ENCODE results near the gene ARHGAP22.

The ARHGAP22 gene

DNA sequence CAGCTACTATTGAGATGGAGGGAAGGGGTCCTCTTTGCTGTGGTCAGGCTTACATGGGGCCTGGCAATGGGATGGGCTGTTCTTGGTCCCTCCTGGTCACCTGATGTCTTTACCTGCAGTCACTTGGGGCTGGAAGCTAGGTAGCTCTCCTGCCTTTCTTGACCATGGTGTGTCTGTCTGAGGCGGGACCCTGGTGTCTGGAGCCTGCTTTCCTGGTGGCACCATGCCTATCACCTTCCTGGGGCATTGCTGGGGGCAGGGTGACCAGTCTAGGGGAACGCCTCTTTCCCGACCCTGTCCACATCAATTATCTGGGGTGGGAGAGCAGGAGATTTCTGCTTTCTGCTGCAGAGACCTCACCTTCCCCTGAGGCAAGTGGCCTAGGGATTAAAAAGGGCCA is 55.6 kb downstream of the ARHGAP22 start:
- DNase-seq: no peak

DNA sequence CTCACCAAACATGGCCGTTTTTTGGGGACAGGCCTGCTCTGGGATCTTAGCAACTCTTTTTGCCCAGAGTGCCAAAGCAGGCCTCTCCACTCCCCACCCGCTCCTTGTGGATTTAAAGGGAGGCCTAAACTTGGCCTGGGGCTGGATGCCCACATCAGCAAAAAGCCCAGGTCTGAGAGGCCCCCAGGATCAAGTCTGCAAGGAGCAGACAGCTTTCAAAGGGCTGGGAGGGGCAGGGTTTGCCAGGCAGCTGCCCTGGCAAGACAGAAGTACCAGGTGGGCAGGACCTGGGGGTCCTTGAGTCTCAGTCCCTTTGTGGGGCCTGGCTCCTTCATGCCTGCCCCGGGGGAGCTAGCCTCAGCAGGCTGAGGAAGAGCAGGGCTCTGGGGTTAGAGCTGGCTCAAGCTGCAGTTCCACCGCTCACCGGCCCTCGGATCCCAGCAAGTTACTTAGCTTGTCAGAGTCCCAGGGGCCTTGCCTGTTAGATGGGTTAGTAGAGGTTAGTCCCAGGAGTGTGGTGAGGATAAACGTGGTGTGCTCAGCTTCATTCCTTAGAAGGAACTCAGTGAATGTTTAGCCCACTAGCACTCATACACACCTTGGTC is 56.2 kb downstream of the ARHGAP22 start:
- DNase-seq: no peak

DNA sequence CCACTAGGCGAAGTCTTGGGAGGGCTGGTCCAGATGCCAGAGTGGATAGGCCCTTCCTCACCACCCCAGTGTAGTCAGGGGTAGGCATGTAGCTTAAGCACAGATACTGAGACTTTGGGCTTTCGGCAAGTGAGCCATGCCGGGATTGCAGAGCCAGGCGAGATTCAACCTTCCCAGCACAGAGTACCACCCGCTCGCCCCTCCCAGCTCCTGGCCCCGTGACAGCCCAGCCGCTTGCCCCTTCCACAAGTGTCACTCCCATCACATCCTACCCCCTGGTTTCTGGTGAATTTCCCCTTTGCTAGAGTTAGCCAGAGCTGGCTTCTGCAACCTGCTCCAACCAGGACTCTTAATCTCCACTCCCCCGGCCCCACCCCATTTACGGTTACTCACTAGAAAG is 56.9 kb downstream of the ARHGAP22 start:
- no peak for DNase-seq

DNA sequence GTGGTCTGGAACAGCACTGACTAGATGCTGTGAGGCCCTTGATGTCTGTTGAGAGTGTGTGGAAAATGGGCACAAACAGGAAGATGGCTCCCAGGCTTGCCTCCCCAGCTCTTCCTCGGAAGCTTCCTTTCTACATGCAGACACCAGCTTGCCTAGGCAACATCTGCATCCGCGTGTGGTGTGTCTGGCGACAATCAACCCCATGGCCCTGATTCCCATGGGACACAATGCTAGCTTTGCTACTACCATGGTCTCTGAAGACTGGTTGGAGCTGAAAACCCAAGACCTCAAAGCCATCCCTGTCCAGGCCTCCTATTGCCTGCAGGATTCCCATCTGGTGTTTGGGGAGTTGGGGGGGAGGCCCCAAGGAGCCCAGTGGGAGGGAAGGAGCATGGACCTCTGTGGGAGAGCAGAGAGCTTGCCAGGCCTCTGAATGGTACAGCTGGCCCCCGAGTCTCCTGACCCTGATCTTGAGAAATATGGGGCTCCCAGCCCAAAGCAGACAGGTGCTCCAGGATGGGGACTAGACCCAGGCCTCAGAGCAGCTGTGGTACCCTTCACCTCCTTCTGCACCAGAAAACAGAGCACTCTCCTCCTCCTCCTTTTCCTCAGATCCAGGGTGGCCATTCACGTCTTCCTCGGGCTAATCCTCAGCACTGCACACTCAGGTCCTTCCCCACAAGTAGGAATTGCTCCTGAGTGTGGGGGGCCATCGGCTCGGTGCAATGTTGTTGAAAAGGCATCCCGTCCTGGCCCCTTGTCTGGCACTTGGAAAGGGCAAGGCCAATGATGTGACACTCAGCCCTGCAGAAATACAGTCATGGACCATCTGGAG is 57.6 kb downstream of the ARHGAP22 start:
- DNase-seq: no peak

DNA sequence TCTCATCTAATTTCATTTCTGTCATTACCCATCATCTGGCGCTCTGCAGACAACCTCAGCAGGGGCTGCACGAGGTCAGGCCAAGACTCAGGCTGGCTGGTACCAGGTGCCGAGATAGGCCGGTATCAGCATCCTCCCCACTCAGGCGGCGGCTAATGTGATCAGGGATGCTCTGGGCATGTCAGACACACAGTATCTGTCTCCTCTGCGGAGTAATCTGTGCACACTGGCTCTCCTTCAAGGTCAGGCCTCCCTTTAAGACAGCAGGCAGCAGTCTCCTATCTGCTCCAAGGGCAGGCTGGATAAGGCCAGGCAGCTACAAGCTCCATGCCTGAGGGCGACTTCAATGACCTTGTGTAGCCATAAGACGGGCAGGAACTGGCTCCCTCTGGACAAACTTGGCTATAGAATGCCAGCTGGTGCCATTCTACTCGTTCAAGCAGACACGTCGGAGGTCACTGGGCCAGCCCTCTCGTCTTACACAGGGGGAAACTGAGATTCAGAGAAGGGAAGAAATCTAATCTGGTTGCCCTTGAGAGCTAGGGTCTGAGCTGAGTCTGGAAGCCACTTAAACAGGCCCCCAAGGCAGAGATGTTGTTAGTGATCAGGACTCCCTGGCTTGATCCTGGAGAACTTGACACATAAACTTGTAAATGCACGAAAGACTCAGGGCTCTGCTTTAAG is 59.3 kb downstream of the ARHGAP22 start:
- DNase-seq: no peak

DNA sequence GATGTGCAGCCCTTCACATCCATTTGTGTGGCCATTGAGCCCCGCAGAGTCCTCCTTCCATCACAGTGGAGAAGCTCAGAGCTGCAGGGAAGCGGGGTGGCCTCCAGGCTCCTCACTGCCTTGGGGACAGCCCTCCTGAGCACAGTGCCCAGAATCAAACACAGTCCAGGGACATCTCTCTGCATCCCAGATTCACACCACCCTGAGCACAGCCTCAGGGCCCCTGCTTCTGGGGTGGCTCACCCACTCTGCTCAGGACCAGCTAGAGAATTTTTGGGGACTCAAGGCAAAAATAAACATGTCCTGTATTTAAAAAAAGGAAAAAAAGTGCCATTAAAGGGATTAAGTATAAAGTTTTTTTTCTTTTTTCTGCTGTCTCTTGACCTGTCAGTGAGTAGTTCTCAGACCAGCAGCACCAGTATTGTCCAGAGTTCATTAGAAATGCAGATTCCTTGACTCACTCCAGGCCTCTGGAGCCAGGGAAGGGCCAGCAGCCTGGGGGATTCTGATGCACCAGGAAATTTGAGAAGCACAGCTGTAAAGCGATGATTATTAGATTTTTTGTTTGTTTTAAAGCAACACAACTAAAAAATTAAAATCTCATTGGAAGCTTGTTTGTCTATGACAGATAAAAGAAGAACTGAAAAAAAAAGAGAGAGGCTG is 61.6 kb downstream of the ARHGAP22 start:
- DNase-seq: no peak

DNA sequence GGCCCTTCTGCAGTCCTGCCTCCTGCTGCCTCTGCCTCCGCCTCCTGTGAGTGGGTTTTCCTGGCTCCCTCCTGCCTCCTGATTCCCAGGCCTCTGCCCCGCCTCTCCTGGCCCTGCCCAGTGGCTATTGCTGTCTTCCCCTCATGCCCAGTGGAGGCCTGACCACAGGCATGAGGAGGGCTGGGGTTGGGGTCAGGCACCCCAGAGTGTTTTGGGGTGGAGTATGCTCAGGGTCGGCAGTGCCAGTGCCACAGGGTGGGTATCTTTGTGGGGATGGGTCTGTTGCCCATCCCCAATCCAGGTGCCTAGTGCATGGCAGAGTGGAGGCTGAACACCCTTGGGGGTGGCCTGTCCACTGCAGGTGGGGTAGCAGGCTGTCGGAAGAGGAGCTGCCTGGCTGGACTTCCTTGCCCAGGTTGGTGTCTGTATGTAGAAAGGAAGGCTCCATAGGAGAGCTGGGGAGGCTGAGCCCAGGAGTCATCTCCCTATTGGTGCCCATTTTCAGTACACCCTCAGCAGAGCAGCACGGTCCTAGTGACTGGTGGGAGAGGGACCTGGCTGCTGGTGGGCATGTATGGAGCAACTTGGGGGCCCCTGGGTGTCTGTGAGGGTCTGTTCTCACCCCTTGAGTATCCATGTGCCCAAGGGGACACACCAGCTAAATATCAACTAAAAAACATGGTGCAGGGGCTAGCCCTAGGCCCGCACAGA is 62.2 kb downstream of the ARHGAP22 start:
- no peak for DNase-seq

DNA sequence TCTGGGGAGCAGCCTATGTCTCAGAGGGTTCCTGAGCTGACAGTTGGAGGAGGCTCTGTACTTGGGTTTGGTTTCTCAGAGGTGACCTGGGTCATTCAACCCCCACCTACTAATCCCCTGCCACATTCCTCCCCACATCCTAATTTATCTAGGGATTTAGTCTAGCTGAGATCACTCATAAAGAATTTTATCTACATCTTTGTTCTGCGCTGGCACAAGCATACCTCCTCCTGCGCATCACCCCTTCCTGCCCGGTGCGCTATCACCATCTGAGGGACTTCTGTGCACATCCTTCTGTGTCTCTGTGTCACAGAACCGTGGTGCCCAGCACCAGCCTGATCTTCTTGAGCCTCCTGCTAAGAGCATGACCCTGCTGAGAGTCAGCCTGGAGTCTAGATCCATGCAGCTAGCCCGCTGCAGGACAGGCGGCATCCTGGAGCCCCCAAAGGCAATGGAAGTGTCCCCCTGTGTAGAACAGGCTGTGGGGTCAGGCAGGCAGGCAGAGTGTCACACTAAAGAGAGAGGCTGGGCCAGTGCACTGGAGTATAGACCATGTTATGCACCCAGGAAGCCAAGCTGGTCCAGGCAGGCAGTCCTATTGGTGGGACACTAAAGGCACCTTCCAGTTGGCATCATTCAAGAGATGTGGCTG is 63.6 kb downstream of the ARHGAP22 start:
- DNase-seq: no peak

DNA sequence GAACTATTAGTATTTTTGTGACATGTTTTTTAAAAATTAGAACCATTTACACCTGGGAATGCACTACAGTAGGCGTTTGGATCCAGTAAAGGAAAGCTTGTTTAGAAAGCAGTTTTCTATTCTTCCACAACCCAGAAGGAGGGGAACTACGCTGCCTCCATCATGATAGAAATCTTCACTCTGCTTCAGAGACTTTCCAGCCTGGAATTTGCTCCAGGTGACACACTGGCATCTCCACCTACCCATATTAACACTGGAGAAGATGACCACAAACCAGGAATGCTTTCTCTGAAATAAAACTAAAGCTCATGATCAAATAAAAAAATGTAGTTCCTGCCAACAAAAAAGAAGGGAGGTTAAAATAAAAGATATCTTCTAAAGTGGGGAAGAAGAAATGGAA is 66.3 kb downstream of the ARHGAP22 start:
- no peak for DNase-seq

DNA sequence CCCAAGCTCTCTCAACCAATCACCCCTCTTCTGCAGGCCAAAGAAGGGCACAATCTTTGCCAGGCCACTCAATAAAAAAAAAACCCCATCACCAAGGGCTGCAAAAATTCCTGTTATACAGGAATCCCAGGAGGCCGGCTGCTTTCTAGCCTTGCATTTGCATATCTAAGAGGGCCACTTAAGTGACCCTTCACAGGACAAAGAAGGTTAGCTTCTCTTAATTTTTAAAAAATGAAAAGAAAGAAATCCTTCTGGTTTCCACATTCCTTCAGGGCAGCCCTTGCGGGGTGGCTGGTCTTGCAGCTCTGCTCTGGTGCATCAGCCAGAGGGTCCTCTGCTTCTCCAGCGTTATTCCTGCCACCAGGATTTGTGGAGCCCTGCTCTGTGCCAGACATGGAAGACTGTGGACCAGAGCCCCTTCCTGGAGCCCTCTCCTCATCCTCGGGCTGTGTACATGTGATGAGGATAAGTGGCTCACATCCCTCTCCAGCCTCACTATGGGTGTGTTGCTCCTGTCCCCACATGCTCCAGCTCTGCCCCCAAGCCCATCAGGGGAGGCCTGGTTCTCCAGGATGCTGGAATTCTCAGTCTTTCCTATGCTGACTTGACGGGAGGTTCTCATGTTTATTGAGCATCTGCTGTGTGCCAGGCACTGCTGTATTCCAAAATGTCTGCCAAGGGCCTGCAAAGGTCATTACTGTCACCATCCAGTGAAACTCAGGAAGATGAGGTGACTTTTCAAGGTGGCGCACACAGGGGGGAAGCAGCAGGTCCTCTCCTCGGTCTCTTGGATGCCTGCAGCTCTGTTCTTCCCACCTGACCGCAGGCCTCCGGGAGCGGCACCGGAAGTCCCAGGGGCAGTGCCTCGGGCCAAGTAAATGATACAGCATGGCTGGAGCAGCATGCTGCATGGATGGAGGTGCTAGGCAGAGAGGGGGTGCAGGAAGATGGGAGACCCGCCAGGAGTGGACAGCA is 67.7 kb downstream of the ARHGAP22 start:
- no peak for DNase-seq

DNA sequence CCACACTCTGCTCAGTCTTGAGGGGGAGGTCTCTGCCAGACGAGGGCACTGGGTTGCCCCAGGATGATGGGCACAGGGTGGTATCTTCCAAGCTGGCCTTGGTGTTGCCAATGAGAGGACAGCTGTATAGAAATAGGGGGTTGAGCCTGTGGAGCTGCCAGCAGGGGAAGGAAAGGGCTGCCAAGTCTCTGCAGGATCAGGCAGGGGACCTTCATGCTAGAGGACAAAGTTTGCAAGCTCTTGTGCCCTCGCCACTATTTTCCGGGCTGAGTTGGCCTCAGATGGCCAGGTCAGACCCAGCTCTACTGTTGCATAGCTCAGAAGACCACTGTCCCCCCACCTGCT is 68.7 kb downstream of the ARHGAP22 start:
- no peak for DNase-seq

DNA sequence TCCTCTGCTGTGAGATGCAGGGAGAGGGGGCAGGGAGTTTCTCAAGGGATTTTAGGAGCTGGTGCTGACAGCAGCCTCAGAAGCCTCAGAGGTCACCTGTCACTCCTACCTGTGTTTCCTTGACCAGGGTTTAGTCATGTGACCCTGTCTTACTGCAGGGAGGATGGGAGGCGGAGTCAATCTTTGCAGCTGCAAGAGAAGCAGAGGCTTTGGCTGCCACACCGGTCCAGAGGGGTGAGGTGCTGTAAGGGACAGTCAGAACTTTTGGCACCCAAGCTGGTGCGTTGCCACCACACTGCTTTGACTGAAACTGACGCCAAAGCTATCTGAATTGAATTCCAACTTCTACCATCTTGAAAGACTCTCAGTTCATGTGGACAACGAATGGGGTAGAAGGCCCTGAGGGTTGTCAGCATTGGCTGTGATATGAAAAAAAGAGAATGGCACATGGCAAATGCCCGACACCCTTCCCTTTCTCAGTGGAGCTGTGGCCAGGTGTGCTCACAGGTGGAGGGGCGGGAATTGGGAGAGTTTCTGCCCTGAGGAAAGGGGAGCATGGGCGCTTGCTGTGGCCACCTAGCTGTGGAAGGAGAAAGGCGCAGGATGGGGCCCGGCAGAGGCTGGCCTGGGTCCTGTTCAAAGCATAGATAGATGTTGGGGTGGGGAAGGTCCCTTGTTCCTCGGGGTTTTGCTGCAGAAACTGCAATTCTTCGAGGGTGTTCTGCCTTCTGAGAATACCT is 69.3 kb downstream of the ARHGAP22 start:
- DNase-seq: no peak

DNA sequence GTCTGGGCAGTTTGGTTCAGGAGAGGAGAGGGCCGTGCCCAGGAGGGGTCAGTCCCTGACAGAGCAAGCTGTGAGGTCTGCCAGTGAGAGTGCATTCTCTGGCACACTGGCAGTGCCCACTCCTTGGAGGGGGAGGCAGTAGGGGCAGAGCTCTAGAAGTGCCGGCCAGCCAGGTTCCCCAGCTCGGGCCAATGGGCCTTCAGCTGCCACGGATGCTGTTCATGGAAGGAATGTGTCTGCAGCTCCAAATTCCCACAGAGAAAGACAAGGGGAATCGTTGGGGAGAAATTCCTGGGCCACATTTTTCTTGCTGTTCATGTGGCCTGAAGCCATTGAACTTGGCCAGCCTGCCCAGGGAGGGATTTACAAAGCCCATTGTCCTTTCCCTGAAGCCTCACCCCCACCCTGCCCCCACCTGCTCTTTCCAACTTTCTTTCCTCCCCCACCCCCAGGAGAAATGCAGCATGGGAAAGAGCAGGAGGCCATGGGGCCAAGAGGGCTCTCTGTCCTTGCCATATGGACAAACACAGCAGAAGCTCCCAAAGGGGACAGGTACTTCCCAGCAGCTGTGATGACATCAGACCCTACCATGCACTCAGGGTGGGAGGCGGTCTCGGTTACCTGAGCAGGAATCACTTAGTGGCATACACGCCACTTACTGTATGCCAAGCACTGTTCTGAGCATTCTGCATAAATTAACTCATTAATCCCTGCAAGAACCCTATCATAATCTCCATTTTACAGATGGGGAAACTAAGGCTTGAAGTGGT is 70.7 kb downstream of the ARHGAP22 start:
- no peak for DNase-seq

DNA sequence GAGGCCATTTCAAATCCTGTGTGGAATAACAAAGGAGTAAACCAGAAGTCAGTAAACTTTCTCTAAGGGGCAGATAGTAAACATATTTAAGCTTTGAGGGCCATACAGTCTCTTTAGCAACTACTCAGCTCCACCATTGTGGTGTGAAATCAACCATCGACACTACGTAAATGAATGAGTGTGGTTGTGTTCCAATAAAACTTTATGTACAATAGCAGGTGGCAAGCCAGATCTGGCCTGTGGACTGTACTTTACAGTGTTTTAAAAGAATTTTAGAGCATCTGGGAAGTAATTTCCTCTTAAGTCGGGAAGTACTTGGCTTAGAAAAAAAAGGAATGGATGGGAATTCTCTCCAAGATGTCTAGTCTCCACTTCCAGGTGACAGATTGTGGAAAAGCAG is 71.3 kb downstream of the ARHGAP22 start:
- DNase-seq: no peak

DNA sequence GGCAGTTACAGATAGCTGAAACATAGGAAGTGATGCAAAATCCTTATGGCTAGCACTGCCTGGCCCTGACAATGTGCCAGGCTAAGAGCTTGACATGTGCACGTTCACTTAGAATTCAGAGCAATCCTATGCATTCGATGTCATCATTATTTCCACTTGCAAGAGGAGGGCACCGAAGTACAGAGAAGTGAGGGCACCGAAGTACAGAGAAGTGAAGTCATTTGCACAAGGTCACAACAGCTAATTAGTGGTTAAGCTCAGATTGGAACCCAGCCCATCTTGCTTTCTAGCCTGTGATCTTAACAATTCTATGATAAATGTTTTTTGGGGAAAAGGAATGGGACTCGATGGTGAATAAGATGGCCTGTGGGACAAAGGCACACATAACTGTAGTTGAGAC is 73.4 kb downstream of the ARHGAP22 start:
- no peak for DNase-seq

DNA sequence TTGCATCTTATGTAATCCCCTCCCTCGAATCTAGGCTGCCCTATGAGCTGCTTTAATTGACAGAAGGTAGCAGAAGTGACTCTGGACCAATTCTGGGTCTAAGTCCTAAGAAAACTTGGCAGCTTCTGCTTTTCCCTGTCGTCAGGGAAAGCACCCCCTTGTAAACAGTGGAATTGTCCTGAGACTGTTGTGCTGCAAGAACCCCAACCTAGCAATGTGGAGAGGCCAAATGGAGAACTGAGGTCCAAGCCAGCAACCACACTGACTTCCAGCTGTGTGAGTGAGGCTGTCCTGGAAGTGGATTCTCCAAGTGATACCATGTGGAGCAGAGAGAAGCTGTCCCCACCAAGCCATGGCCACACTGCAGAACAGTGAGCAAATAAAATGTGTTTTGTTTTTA is 75.5 kb downstream of the ARHGAP22 start:
- no peak for DNase-seq

DNA sequence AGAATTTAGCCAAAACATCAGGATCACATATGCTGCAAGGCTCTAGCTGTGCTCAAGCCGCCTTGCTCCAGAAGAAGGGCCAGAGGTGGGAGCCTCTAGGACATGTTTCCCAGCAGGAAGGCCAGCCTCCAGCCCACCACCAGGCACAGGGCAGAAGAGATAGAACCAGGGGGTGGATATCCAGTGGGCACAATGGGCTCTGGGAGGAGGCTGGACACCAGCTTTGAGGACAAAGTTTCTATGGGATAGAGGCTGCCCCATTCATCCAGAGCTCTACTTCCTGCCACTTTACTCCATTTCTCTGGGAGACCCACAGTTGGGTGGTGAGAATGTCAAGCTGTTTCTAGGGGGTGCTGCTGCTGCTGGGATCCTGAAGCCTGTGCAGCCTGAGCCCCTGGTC is 77.1 kb downstream of the ARHGAP22 start:
- DNase-seq: no peak

DNA sequence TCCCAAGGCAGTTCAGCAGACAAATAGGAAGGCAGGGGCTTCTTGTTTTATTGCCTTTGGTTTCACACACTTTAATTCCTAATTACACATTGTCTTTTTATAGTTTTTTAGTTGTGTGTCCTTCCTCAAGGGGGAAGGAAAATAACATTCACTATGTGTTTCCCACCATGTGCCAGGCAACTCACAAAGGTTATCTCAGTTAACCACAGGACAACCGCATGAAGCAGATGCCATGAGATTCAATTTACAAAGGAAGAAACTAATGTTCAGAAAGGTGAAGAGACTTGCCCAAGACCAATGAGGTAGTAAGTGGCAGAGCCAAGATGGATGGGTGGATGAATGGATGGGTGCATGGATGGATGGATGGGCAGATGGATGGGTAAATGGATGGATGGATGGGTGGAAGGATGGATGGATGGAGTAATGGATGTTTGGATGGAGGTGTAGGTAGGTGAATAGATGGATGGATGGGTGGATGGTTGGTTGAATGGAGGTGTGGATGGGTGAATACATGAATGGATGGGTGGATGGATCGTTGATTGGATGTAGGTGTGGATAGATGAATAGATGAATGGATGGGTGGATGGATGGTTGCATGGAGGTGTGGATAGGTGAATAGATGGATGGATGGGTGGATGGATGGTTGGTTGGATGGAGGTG is 77.9 kb downstream of the ARHGAP22 start:
- no peak for DNase-seq
